Esophagus muscularis mucosa (tissue), 3 donors: ENCODE data around the gene AMOTL1.

ENCODE experiments used
- CTCF ChIP-seq, 3 experiments: fragments of 200-600 bp in 2 of 3; fragments of 450-650 bp in 1 of 3; sonication (generic) in 2 of 3; IDR thresholded peaks; one replicate each; pipeline ENCODE4 v1.5.1; 2017 to 2019; ENCODE audit warnings: antibody characterized with exemption in 3 of 3, mild to moderate bottlenecking in 2 of 3, moderate library complexity in 1 of 3
- POLR2AphosphoS5 ChIP-seq, 2 donors: sonication (generic); formaldehyde crosslinking; IDR thresholded peaks; one replicate each; pipeline ENCODE4 v1.6.1; 2017; ENCODE audit warnings: antibody characterized with exemption in 2 of 2

GRCh38 chr11:94747601-94748041, 20.5 kb upstream of the AMOTL1 start:
- TF ChIP-seq POLR2AphosphoS5 (IDR thresholded peaks at IDR 0.05): no peak
- TF ChIP-seq CTCF (IDR thresholded peaks at IDR 0.05): no peak
